H1 (cell line): Measurements from ENCODE around the gene KIF1C.

Source experiments
- EP300 ChIP-seq, 2 experiments: IDR thresholded peaks; 1 replicate in 1 of 2; 2 replicates in 1 of 2; pipeline ENCODE4 v1.6.1; 2011 to 2012; ENCODE audit warnings: low read depth in 2 of 2, low read length in 2 of 2, mild to moderate bottlenecking in 2 of 2, borderline replicate concordance in 1 of 2, inconsistent platforms in 1 of 2, moderate library complexity in 1 of 2
- POLR2A ChIP-seq, 2 experiments: IDR thresholded peaks; 1 replicate in 1 of 2; 2 replicates in 1 of 2; pipeline ENCODE4 v1.6.1; 2011; ENCODE audit warnings: low read depth in 2 of 2, low read length in 2 of 2, mild to moderate bottlenecking in 2 of 2; ENCODE audit errors: control extremely low read depth in 1 of 2
- RFX5 ChIP-seq: IDR thresholded peaks from 2 replicates; pipeline ENCODE4 v1.6.1; 2011; ENCODE audit warnings: low read depth, low read length, improper control_type of control experiment, borderline replicate concordance
- SUZ12 ChIP-seq: fragments of 200-600 bp; sonication (generic); IDR thresholded peaks from 2 replicates; pipeline ENCODE4 v1.6.1; 2012; ENCODE audit warnings: mild to moderate bottlenecking, inconsistent platforms, low read length, moderate library complexity, mixed read lengths
- TF ChIP-seq, protein P1 (sequence below), 3 experiments: IDR thresholded peaks; 1 replicate in 2 of 3; 2 replicates in 1 of 3; pipeline versions ENCODE4 v1.5.1 to v1.6.1; 2011; ENCODE audit warnings: low read length in 3 of 3, mild to moderate bottlenecking in 3 of 3, inconsistent platforms in 2 of 3, low read depth in 1 of 3, moderate library complexity in 1 of 3; ENCODE audit not compliant: insufficient read depth in 1 of 3; ENCODE audit errors: control extremely low read depth in 1 of 3

- TF ChIP-seq POLR2A (IDR thresholded peaks at IDR 0.05; ENCODE audit: control extremely low read depth in 1 of 2, low read depth in 2 of 2, low read length in 2 of 2) (no peak), EP300 (IDR thresholded peaks at IDR 0.05; ENCODE audit: borderline replicate concordance in 1 of 2, low read depth in 2 of 2, low read length in 2 of 2) (no peak), RFX5 (no peak), SUZ12 (no peak)
- TF ChIP-seq, protein P1, sequence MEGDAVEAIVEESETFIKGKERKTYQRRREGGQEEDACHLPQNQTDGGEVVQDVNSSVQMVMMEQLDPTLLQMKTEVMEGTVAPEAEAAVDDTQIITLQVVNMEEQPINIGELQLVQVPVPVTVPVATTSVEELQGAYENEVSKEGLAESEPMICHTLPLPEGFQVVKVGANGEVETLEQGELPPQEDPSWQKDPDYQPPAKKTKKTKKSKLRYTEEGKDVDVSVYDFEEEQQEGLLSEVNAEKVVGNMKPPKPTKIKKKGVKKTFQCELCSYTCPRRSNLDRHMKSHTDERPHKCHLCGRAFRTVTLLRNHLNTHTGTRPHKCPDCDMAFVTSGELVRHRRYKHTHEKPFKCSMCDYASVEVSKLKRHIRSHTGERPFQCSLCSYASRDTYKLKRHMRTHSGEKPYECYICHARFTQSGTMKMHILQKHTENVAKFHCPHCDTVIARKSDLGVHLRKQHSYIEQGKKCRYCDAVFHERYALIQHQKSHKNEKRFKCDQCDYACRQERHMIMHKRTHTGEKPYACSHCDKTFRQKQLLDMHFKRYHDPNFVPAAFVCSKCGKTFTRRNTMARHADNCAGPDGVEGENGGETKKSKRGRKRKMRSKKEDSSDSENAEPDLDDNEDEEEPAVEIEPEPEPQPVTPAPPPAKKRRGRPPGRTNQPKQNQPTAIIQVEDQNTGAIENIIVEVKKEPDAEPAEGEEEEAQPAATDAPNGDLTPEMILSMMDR (IDR thresholded peaks at IDR 0.05; ENCODE audit: control extremely low read depth in 1 of 3, insufficient read depth in 1 of 3, low read depth in 1 of 3, low read length in 3 of 3): no peak
Measured at GRCh38 chr17:5068236-5068635, 70.5 kb downstream of the KIF1C start.
